Spleen (tissue), 11 donors: ENCODE measurements around the gene FAM117A. TPM values are rescaled to one million over a fixed set of nuclear protein-coding genes. Genes with fewer than 3 reads are reported as not detected.

Experiments used
- DNase-seq: peaks from one replicate; pipeline ENCODE4 v3.0.0-alpha.2; 2020
- H3K27ac ChIP-seq, 8 donors: fragments of 200-600 bp; sonication (generic) in 7 of 8; 1 replicate in 4 of 8; 2 replicates in 4 of 8; pipeline versions ENCODE4 v1.5.0 to v1.8.0; 2016 to 2021; ENCODE audit warnings: inconsistent platforms in 4 of 8, mild to moderate bottlenecking in 4 of 8, moderate library complexity in 1 of 8
- H3K27me3 ChIP-seq, 7 donors: fragments of 200-600 bp; sonication (generic) in 6 of 7; replicated peaks in 1 of 7; 1 replicate in 4 of 7; 2 replicates in 3 of 7; pipeline versions ENCODE4 v1.5.0 to v1.8.0; 2016 to 2021; ENCODE audit warnings: inconsistent platforms in 3 of 7, mild to moderate bottlenecking in 1 of 7
- H3K36me3 ChIP-seq, 6 donors: fragments of 200-600 bp; sonication (generic) in 5 of 6; 1 replicate in 4 of 6; 2 replicates in 2 of 6; pipeline versions ENCODE4 v1.5.0 to v1.8.0; 2016 to 2021; ENCODE audit warnings: inconsistent platforms in 2 of 6
- H3K4me1 ChIP-seq, 6 donors: fragments of 200-600 bp; sonication (generic) in 5 of 6; 1 replicate in 3 of 6; 2 replicates in 3 of 6; pipeline versions ENCODE4 v1.5.0 to v1.8.0; 2016 to 2021; ENCODE audit warnings: inconsistent platforms in 3 of 6
- H3K4me3 ChIP-seq, 8 donors: fragments of 200-600 bp; sonication (generic) in 7 of 8; 1 replicate in 4 of 8; 2 replicates in 4 of 8; pipeline versions ENCODE4 v1.5.0 to v1.8.0; 2016 to 2021; ENCODE audit warnings: inconsistent platforms in 4 of 8, mild to moderate bottlenecking in 4 of 8, moderate library complexity in 2 of 8
- H3K9me3 ChIP-seq, 8 donors: fragments of 200-600 bp; sonication (generic) in 7 of 8; 1 replicate in 4 of 8; 2 replicates in 4 of 8; pipeline versions ENCODE4 v1.5.0 to v1.8.0; 2016 to 2021; ENCODE audit warnings: inconsistent platforms in 4 of 8
- POLR2A ChIP-seq, 3 donors: fragments of 450-650 bp; IDR thresholded peaks; one replicate each; pipeline ENCODE4 v1.5.1; 2017; ENCODE audit warnings: antibody characterized with exemption in 3 of 3, mild to moderate bottlenecking in 1 of 3
- POLR2AphosphoS5 ChIP-seq, 3 donors: sonication (generic); formaldehyde crosslinking; IDR thresholded peaks; one replicate each; pipeline ENCODE4 v1.5.1; 2017; ENCODE audit warnings: antibody characterized with exemption in 3 of 3
- WGBS, 5 donors: extraction: QIAGEN DNeasy Blood & Tissue Kit in 3 of 5; methylation state at CpG; one replicate each; pipeline versions ENCODE4 v1.1.5 to v1.1.7; 2013 to 2018; 5-methylcytosine and 5-hydroxymethylcytosine counted together
- intact Hi-C: fragments of 100-400 bp; cut with DNase I; formaldehyde crosslinking; loops from one replicate; pipeline ENCODE4 v1.15.0; 2023; ENCODE audit warnings: low total_unique reads
- polyA plus RNA-seq, 3 donors: library from polyadenylated mRNA; stranded (reverse); fragments of 200-250 nt; gene quantifications; one replicate each; pipeline ENCODE4 v1.2.1, GENCODE V29; 2013
- total RNA-seq, 7 donors: library from RNA; depleted of rRNA in 3 of 7; stranded (reverse); fragments of >200 nt in 3 of 7; fragmentation: NEBNext Ultra II Directional in 4 of 7; extraction: Animal tissue kit (Norgen Biotek cat#: 25700) in 4 of 7; gene quantifications; one replicate each; pipeline versions ENCODE4 v1.1.0 to v1.2.1, GENCODE V29; 2016 to 2021
- TF ChIP-seq, protein P1 (sequence below), 11 experiments: fragments of 200-600 bp in 7 of 11; fragments of 450-650 bp in 4 of 11; sonication (generic) in 4 of 11; IDR thresholded peaks in 8 of 11; conservative IDR thresholded peaks in 3 of 11; 1 replicate in 7 of 11; 2 replicates in 4 of 11; pipeline versions ENCODE4 v1.4.0 to v1.8.0; 2016 to 2021; ENCODE audit warnings: antibody characterized with exemption in 11 of 11, inconsistent platforms in 4 of 11, mild to moderate bottlenecking in 1 of 11
- donor health status: healthy with polysubstance abuse.
- donor health status: DM: no; HTN: no; CAD: no; lungs with moderate emphysema.
- donor health status: DM: no; HTN: no; CAD: no.
- donor health status: Bipolar disorder and iron deficiency.
- donor health status: healthy.
- donor health status: DM: no; HTN: no; CAD: no.
- donor health status: DM: yes; HTN: yes; CAD: no.

Gene FAM117A
- total and polyA plus RNA-seq, 10 donors, result 15.6 to 87.4 (median 47.4) TPM

DNA sequence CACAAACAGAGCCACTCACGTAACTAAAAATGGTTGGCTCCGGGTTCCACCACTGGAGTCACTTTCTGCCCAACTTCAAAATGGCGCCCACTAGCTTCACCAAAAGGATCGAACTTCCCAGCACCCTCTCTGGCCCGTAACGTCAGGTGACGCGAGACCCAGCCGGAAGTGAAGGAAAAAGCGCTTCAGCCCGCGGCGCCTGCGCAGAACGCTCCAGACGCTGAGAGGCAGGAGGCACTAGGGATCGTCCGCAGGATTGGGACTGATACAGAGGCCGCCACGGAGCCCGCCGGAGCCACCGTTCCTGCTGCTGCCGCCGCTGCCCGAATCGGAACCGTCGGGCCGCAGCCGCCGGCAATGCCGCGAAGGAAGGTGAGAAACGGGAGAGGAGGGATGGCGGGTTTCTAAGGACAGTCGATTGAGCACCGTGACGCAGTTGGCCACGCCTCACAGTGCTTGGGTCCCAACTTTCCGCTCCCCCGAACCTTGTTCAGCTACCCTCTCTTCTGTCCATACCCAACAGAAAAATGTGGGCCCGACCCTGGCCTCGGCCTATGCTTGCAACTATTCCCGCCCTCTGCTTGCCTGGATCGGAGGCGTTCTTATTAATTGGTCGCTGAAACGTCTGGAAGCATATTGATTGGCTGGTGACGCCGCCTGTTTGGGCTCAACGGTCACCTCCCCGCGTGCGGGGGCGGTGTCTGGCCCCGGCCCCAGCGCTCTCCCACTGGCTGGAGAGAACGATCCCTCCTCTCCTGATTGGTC is 24.7 kb upstream of the FAM117A start, which contains the start of gene KAT7:
Gene KAT7 (plus strand): TSS at position 204 of the 765 bp plus-strand sequence. CDS start 154 bp downstream, at position 358.
- DNase-seq, result peak; percentile 99
- Histone ChIP-seq H3K27me3 (no peaks in the 10 kb centered on the region), H3K9me3 (no peaks in the 10 kb centered on the region), H3K4me1 (peaks cover 26 to 58% (median 54%) of the 10 kb centered on the region in 6 donors), H3K27ac (peak within 1 kb of the TSS; percentile 94 to 100 (median 98)), H3K4me3 (peak within 1 kb of the TSS; percentile 79 to 95 (median 91)), H3K36me3 (peaks cover 0 to 40% (median 22%) of the 10 kb centered on the region in 6 donors)
- intact Hi-C loops, result loop anchor here (5.0 kb wide), 1 partner anchor 221 kb away; no protein-coding TSS in a partner anchor
- WGBS, 5 donors, result 0 to 1% (median 0%) methylated on average over 46 to 59 of the region's 59 CpGs
- TF ChIP-seq, protein P1, sequence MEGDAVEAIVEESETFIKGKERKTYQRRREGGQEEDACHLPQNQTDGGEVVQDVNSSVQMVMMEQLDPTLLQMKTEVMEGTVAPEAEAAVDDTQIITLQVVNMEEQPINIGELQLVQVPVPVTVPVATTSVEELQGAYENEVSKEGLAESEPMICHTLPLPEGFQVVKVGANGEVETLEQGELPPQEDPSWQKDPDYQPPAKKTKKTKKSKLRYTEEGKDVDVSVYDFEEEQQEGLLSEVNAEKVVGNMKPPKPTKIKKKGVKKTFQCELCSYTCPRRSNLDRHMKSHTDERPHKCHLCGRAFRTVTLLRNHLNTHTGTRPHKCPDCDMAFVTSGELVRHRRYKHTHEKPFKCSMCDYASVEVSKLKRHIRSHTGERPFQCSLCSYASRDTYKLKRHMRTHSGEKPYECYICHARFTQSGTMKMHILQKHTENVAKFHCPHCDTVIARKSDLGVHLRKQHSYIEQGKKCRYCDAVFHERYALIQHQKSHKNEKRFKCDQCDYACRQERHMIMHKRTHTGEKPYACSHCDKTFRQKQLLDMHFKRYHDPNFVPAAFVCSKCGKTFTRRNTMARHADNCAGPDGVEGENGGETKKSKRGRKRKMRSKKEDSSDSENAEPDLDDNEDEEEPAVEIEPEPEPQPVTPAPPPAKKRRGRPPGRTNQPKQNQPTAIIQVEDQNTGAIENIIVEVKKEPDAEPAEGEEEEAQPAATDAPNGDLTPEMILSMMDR (IDR thresholded peaks at IDR 0.05 in 8 of 11, conservative IDR thresholded peaks at IDR 0.05 in 3 of 11), result peak in 4 of 11 experiments; percentile 16 to 37 (median 22)
- TF ChIP-seq POLR2A (IDR thresholded peaks at IDR 0.05) (peak; percentile 55 to 72 (median 57)), POLR2AphosphoS5 (IDR thresholded peaks at IDR 0.05) (peak; percentile 96 to 98 (median 97))

DNA sequence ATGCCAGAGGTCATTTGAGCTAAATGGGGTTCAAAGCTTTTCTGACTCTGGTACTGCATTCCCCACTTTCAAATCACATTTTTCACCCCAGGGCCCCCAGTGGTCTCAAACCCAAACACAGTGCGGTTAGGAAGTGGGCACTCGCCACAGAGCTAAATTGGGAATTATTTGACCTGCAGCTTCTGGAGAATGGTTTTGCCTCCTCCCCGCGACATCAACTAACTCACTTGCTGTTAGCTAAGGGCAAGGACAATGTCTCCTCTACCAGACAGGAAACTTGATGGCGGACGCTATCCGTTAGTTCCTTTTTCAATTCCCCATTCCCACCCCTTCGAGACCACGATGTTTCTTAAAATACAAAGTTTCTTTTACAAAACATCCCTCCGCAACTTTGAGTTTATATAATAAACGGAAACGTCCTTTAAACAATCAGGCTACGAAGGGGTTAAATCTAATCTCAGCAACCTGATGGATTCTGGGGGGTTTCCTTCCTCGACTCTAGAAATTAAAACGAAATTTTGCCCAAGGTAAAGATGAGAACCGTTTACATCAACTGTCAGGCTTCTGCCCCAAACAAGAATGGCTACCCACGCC is 24.1 kb upstream of the FAM117A start:
- intact Hi-C loops, result loop anchor here (5.0 kb wide), 1 partner anchor 221 kb away; no protein-coding TSS in a partner anchor
- no peak for DNase-seq
- peak overlapping the region; percentile 23 to 95 (median 91) for H3K4me3 ChIP-seq
- no peaks in the 10 kb centered on the region for H3K27me3 ChIP-seq
- peak overlapping the region; percentile 94 to 100 (median 98) for H3K27ac ChIP-seq
- peaks cover 0 to 33% (median 15%) of the 10 kb centered on the region in 6 donors for H3K36me3 ChIP-seq
- TF ChIP-seq, protein P1 (IDR thresholded peaks at IDR 0.05 in 8 of 11, conservative IDR thresholded peaks at IDR 0.05 in 3 of 11), result no peak
- no peak for TF ChIP-seq POLR2AphosphoS5 (IDR thresholded peaks at IDR 0.05)
- TF ChIP-seq POLR2A (IDR thresholded peaks at IDR 0.05), result no peak
- no peaks in the 10 kb centered on the region for H3K9me3 ChIP-seq
- 1 to 2% (median 1%) methylated on average over 17 of the region's 17 CpGs for WGBS, 5 donors
- H3K4me1 ChIP-seq, result peaks cover 26 to 52% (median 47%) of the 10 kb centered on the region in 6 donors

DNA sequence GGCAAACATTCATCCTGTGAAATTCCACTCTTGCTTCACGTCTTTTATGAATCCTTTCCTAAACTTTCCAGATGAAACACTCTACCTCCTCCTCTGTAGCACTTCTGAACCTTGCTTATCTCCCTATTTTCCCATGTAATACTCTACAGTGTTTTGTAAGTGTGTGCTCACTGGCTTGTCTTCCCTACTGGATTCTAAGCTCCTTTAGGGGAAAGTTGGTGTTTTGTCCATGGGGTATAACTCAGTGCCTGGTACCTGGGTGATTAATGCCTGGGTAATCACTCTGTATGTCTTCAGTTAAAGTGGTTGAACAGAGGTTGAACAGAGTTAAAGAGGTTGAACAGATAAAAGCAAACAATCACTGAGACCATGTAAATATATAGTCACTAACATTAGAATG is 20.7 kb upstream of the FAM117A start:
- no peak for DNase-seq
- TF ChIP-seq, protein P1 (IDR thresholded peaks at IDR 0.05 in 8 of 11, conservative IDR thresholded peaks at IDR 0.05 in 3 of 11), result no peak
- no peak for TF ChIP-seq POLR2AphosphoS5 (IDR thresholded peaks at IDR 0.05)
- TF ChIP-seq POLR2A (IDR thresholded peaks at IDR 0.05), result no peak
- Histone ChIP-seq H3K27ac (no peak overlapping the region), H3K36me3 (no peaks in the 10 kb centered on the region), H3K27me3 (no peaks in the 10 kb centered on the region), H3K4me1 (peaks cover 11 to 31% (median 18%) of the 10 kb centered on the region in 6 donors), H3K9me3 (no peaks in the 10 kb centered on the region), H3K4me3 (no peak overlapping the region)
- WGBS, 5 donors, result 80 to 91% (median 85%) methylated on average over 1 of the region's 1 CpG
- intact Hi-C loops, result loop anchor here (5.0 kb wide), 2 partner anchors 77 to 217 kb away; partner anchors contain the start of gene SLC35B1

DNA sequence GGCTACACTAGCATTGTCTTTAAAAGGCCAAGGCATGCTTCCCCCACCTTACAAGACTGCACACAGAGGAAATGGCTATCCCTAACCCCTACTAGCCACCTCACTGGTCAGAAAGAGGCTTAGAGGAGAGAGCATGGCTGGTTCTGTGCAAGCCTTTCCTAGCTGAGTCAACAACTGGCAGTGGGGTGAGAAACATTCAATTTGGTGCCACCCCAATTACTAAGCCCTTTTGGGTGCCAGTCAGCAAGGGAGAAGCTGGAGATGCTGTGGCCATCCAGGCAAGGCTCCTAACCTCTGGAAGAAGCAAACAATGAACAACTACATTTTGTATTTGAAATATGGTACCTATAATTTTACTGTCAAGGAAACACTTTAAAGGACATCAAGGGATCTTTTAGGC is 19.9 kb upstream of the FAM117A start:
- Histone ChIP-seq H3K36me3 (no peaks in the 10 kb centered on the region), H3K9me3 (no peaks in the 10 kb centered on the region), H3K27me3 (no peaks in the 10 kb centered on the region), H3K4me1 (peaks cover 12 to 33% (median 19%) of the 10 kb centered on the region in 6 donors), H3K27ac (no peak overlapping the region), H3K4me3 (no peak overlapping the region)
- TF ChIP-seq POLR2AphosphoS5 (IDR thresholded peaks at IDR 0.05) (no peak), POLR2A (IDR thresholded peaks at IDR 0.05) (no peak)
- TF ChIP-seq, protein P1 (IDR thresholded peaks at IDR 0.05 in 8 of 11, conservative IDR thresholded peaks at IDR 0.05 in 3 of 11), result no peak
- DNase-seq, result no peak
- intact Hi-C loops, result loop anchor here (5.0 kb wide), 1 partner anchor 76 kb away; the partner anchor contains the start of gene SLC35B1
